Ascending aorta (tissue), 2 donors: ENCODE results near the gene SLC4A8. TPM values are rescaled to one million over a fixed set of nuclear protein-coding genes. Genes with fewer than 3 reads are reported as not detected.

ENCODE experiments used
- DNase-seq, 2 donors: peaks; one replicate each; pipeline ENCODE4 v3.0.0-alpha.2; 2019; ENCODE audit warnings: low spot score in 2 of 2
- H3K27ac ChIP-seq, 2 donors: fragments of 200-600 bp; sonication (generic); one replicate each; pipeline ENCODE4 v1.5.1; 2016 to 2017; ENCODE audit warnings: mild to moderate bottlenecking in 1 of 2
- H3K27me3 ChIP-seq: fragments of 200-600 bp; sonication (generic); one replicate; pipeline ENCODE4 v1.5.1; 2017
- H3K36me3 ChIP-seq, 2 donors: fragments of 200-600 bp; sonication (generic); one replicate each; pipeline ENCODE4 v1.5.1; 2016
- H3K4me1 ChIP-seq, 2 donors: fragments of 200-600 bp; sonication (generic); one replicate each; pipeline ENCODE4 v1.5.1; 2016 to 2017; ENCODE audit warnings: mild to moderate bottlenecking in 1 of 2
- H3K4me3 ChIP-seq, 2 donors: fragments of 200-600 bp; sonication (generic); one replicate each; pipeline ENCODE4 v1.5.1; 2016 to 2017; ENCODE audit warnings: mild to moderate bottlenecking in 1 of 2
- H3K9me3 ChIP-seq, 2 donors: fragments of 200-600 bp; sonication (generic); one replicate each; pipeline ENCODE4 v1.5.1; 2016
- intact Hi-C: fragments of 100-400 bp; cut with DNase I; formaldehyde crosslinking; loops from one replicate; pipeline ENCODE4 v1.15.1; 2023
- total RNA-seq: library from RNA; depleted of rRNA; stranded (reverse); fragments of >200 nt; gene quantifications from one replicate; pipeline ENCODE4 v1.1.0, GENCODE V29; 2016
- TF ChIP-seq, protein P1 (sequence below), 3 experiments: fragments of 200-600 bp in 2 of 3; fragments of 450-650 bp in 1 of 3; sonication (generic) in 2 of 3; IDR thresholded peaks; one replicate each; pipeline ENCODE4 v1.5.1; 2016 to 2019; ENCODE audit warnings: antibody characterized with exemption in 3 of 3, mild to moderate bottlenecking in 1 of 3, moderate library complexity in 1 of 3

Gene SLC4A8
- total RNA-seq, 1 donor from 2014 or later = not detected

- H3K4me3 ChIP-seq = no peak overlapping the region
- TF ChIP-seq, protein P1, sequence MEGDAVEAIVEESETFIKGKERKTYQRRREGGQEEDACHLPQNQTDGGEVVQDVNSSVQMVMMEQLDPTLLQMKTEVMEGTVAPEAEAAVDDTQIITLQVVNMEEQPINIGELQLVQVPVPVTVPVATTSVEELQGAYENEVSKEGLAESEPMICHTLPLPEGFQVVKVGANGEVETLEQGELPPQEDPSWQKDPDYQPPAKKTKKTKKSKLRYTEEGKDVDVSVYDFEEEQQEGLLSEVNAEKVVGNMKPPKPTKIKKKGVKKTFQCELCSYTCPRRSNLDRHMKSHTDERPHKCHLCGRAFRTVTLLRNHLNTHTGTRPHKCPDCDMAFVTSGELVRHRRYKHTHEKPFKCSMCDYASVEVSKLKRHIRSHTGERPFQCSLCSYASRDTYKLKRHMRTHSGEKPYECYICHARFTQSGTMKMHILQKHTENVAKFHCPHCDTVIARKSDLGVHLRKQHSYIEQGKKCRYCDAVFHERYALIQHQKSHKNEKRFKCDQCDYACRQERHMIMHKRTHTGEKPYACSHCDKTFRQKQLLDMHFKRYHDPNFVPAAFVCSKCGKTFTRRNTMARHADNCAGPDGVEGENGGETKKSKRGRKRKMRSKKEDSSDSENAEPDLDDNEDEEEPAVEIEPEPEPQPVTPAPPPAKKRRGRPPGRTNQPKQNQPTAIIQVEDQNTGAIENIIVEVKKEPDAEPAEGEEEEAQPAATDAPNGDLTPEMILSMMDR (IDR thresholded peaks at IDR 0.05) = no peak
- no peaks in the 10 kb centered on the region for H3K9me3 ChIP-seq
- H3K27ac ChIP-seq = no peak overlapping the region
- intact Hi-C loops = no loop called here
- H3K36me3 ChIP-seq = no peaks in the 10 kb centered on the region
- no peaks in the 10 kb centered on the region for H3K4me1 ChIP-seq
- no peaks in the 10 kb centered on the region for H3K27me3 ChIP-seq
- no peak for DNase-seq
These were observed 9.7 kb downstream of the SLC4A8 start for GRCh38 chr12:51434305-51434704.

GRCh38 chr12:51437431-51437830 is 12.8 kb downstream of the SLC4A8 start:
- no peak overlapping the region for H3K27ac ChIP-seq
- no peaks in the 10 kb centered on the region for H3K9me3 ChIP-seq
- no peaks in the 10 kb centered on the region for H3K36me3 ChIP-seq
- TF ChIP-seq, protein P1 (IDR thresholded peaks at IDR 0.05) = no peak
- intact Hi-C loops = no loop called here
- H3K4me1 ChIP-seq = no peaks in the 10 kb centered on the region
- H3K4me3 ChIP-seq = no peak overlapping the region
- no peaks in the 10 kb centered on the region for H3K27me3 ChIP-seq
- no peak for DNase-seq

DNA sequence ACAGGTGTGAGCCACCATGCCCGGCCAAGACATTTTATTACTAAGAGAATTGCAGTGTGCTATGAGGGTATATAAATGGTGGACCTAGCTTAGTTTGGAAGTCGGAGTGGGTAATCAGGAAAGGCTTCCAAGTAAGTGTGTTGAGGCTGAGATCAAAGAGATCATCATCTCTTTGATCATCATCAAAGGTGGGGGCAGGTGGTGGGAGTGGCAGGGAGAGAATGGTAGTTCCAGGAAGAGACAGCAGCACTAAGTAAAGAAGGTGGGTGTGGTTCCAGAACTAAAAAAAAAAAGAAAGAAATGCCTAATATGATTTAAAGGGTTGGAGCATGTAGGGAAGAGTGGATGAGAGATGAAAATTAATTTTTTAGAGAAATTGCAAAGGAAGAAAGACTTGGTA is 14.7 kb downstream of the SLC4A8 start:
- TF ChIP-seq, protein P1 (IDR thresholded peaks at IDR 0.05) = no peak
- DNase-seq = no peak
- H3K36me3 ChIP-seq = no peaks in the 10 kb centered on the region
- intact Hi-C loops = no loop called here
- H3K27me3 ChIP-seq = no peaks in the 10 kb centered on the region
- H3K27ac ChIP-seq = no peak overlapping the region
- no peaks in the 10 kb centered on the region for H3K9me3 ChIP-seq
- no peaks in the 10 kb centered on the region for H3K4me1 ChIP-seq
- H3K4me3 ChIP-seq = no peak overlapping the region

DNA sequence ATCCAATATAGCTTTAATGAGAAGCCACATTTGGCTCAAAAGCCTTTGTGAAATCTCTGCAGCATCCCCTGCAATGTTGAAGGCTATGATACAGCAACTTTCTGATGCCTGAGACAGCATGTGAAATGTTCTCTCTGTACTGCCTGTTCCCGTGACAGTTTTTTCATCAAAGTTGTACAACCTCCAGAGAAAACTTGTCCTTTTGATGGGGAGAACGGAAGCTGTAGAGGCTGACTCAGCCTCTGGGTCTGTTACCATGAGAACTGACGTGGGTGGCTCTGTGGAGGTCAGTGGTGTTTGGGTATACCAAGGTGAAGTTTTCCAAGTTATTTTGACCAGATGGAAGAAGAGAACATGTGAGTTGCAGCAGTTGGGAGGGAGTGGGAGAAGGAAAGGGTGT is 17.0 kb downstream of the SLC4A8 start:
- no peaks in the 10 kb centered on the region for H3K27me3 ChIP-seq
- intact Hi-C loops = no loop called here
- TF ChIP-seq, protein P1 (IDR thresholded peaks at IDR 0.05) = no peak
- no peaks in the 10 kb centered on the region for H3K4me1 ChIP-seq
- DNase-seq = no peak
- no peaks in the 10 kb centered on the region for H3K9me3 ChIP-seq
- no peak overlapping the region for H3K4me3 ChIP-seq
- H3K27ac ChIP-seq = no peak overlapping the region
- no peaks in the 10 kb centered on the region for H3K36me3 ChIP-seq

- no peaks in the 10 kb centered on the region for H3K9me3 ChIP-seq
- intact Hi-C loops = no loop called here
- H3K36me3 ChIP-seq = no peaks in the 10 kb centered on the region
- H3K27me3 ChIP-seq = no peaks in the 10 kb centered on the region
- no peak for DNase-seq
- H3K4me3 ChIP-seq = no peak overlapping the region
- TF ChIP-seq, protein P1 (IDR thresholded peaks at IDR 0.05) = no peak
- no peak overlapping the region for H3K27ac ChIP-seq
- no peaks in the 10 kb centered on the region for H3K4me1 ChIP-seq
These were observed 17.7 kb downstream of the SLC4A8 start for GRCh38 chr12:51442324-51442723.

DNA sequence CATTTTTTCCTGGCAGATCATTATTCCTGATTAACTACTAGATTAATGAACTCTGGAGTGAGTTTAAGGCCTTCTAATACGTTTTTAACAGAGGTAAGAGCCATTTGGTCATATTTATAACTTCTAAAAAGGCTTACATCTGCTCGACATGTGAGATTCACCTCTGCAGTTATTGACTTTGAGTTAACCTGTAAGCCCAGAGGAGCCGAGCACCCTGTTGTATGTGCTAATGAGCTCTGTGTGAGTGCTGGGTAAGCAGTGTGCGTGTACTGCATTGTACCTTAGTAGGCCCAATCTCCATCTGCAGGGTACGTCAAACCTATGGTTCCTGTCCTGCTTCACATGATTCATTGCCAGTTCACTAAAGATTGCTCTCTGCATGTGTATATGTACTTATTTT is 18.9 kb downstream of the SLC4A8 start:
- DNase-seq = no peak
- Histone ChIP-seq H3K4me1 (no peaks in the 10 kb centered on the region), H3K27ac (no peak overlapping the region), H3K36me3 (no peaks in the 10 kb centered on the region), H3K4me3 (no peak overlapping the region), H3K27me3 (no peaks in the 10 kb centered on the region), H3K9me3 (no peaks in the 10 kb centered on the region)
- intact Hi-C loops = no loop called here
- TF ChIP-seq, protein P1 (IDR thresholded peaks at IDR 0.05) = no peak
